ENCODE results near the gene CELF1. TPM values are rescaled to one million over a fixed set of nuclear protein-coding genes. Genes with fewer than 3 reads are reported as not detected.
"Not testable (repeated sequence)": the region's sequence is repeated elsewhere in the genome, so short reads cannot be mapped to it uniquely, and the experiment has no call there.

The CELF1 gene
- polyA plus RNA-seq, 1 donor, result 79.2 TPM

GRCh38 chr11:47562393-47562792 is 9.5 kb upstream of the CELF1 start:
- no CpG with 5 or more reads among the region's 4 CpGs for WGBS (ENCODE audit: insufficient coverage, low lambda C conversion rate)
- not testable (repeated sequence) for H3K9me3 ChIP-seq (ENCODE audit: control insufficient read depth, low read depth, low read length); H3K27ac ChIP-seq (ENCODE audit: low read length); DNase-seq; H3K27me3 ChIP-seq (ENCODE audit: control insufficient read depth, insufficient read depth, low read length); H3K36me3 ChIP-seq (ENCODE audit: control insufficient read depth, insufficient read depth, low read length); H3K4me3 ChIP-seq (ENCODE audit: low read length); H3K4me1 ChIP-seq (ENCODE audit: control insufficient read depth, insufficient read depth, low read length)

- Histone ChIP-seq H3K36me3 (ENCODE audit: control insufficient read depth, insufficient read depth, low read length) (no peaks in the 10 kb centered on the region), H3K9me3 (ENCODE audit: control insufficient read depth, low read depth, low read length) (no peaks in the 10 kb centered on the region), H3K27ac (ENCODE audit: low read length) (no peak overlapping the region), H3K27me3 (ENCODE audit: control insufficient read depth, insufficient read depth, low read length) (no peaks in the 10 kb centered on the region), H3K4me3 (ENCODE audit: low read length) (no peak overlapping the region), H3K4me1 (ENCODE audit: control insufficient read depth, insufficient read depth, low read length) (peaks cover 5% of the 10 kb centered on the region)
- DNase-seq, result no peak
- WGBS (ENCODE audit: insufficient coverage, low lambda C conversion rate), result 100% methylated on average over 2 of the region's 2 CpGs
Observed at GRCh38 chr11:47560426-47560825, 7.5 kb upstream of the CELF1 start.

- Histone ChIP-seq H3K9me3 (ENCODE audit: control insufficient read depth, low read depth, low read length) (no peaks in the 10 kb centered on the region), H3K4me3 (ENCODE audit: low read length) (no peak overlapping the region), H3K36me3 (ENCODE audit: control insufficient read depth, insufficient read depth, low read length) (no peaks in the 10 kb centered on the region), H3K27me3 (ENCODE audit: control insufficient read depth, insufficient read depth, low read length) (no peaks in the 10 kb centered on the region), H3K4me1 (ENCODE audit: control insufficient read depth, insufficient read depth, low read length) (peaks cover 1% of the 10 kb centered on the region), H3K27ac (ENCODE audit: low read length) (no peak overlapping the region)
- DNase-seq, result no peak
- no CpG with 5 or more reads among the region's 1 CpG for WGBS (ENCODE audit: insufficient coverage, low lambda C conversion rate)
Observed at GRCh38 chr11:47558695-47559094, 5.8 kb upstream of the CELF1 start.

GRCh38 chr11:47557004-47557403 is 4.1 kb upstream of the CELF1 start:
- WGBS (ENCODE audit: insufficient coverage, low lambda C conversion rate), result no CpG with 5 or more reads among the region's 12 CpGs

GRCh38 chr11:47553406-47553743 is 443 bp upstream of the CELF1 start:
- no CpG with 5 or more reads among the region's 9 CpGs for WGBS (ENCODE audit: insufficient coverage, low lambda C conversion rate)
- Histone ChIP-seq H3K4me1 (ENCODE audit: control insufficient read depth, insufficient read depth, low read length) (peaks cover 18% of the 10 kb centered on the region), H3K27me3 (ENCODE audit: control insufficient read depth, insufficient read depth, low read length) (no peaks in the 10 kb centered on the region), H3K36me3 (ENCODE audit: control insufficient read depth, insufficient read depth, low read length) (peaks cover 2% of the 10 kb centered on the region), H3K9me3 (ENCODE audit: control insufficient read depth, low read depth, low read length) (no peaks in the 10 kb centered on the region), H3K27ac (ENCODE audit: low read length) (peak overlapping the region; percentile 78), H3K4me3 (ENCODE audit: low read length) (peak overlapping the region; percentile 56)
- DNase-seq, result no peak

More at GRCh38 chr11:47557004-47557403, 4.1 kb upstream of the CELF1 start:
- not testable (repeated sequence) for H3K9me3 ChIP-seq (ENCODE audit: control insufficient read depth, low read depth, low read length); H3K4me1 ChIP-seq (ENCODE audit: control insufficient read depth, insufficient read depth, low read length); DNase-seq; H3K27ac ChIP-seq (ENCODE audit: low read length); H3K36me3 ChIP-seq (ENCODE audit: control insufficient read depth, insufficient read depth, low read length); H3K27me3 ChIP-seq (ENCODE audit: control insufficient read depth, insufficient read depth, low read length); H3K4me3 ChIP-seq (ENCODE audit: low read length)

GRCh38 chr11:47552056-47552565 is 821 bp downstream of the CELF1 start:
- Histone ChIP-seq H3K4me1 (ENCODE audit: control insufficient read depth, insufficient read depth, low read length) (peaks cover 18% of the 10 kb centered on the region), H3K27me3 (ENCODE audit: control insufficient read depth, insufficient read depth, low read length) (no peaks in the 10 kb centered on the region), H3K27ac (ENCODE audit: low read length) (peak overlapping the region; percentile 98), H3K9me3 (ENCODE audit: control insufficient read depth, low read depth, low read length) (no peaks in the 10 kb centered on the region), H3K36me3 (ENCODE audit: control insufficient read depth, insufficient read depth, low read length) (peaks cover 5% of the 10 kb centered on the region), H3K4me3 (ENCODE audit: low read length) (peak overlapping the region; percentile 98)
- DNase-seq, result peak in 1 of 2 donors; percentile 69
- 0% methylated on average over 1 of the region's 22 CpGs for WGBS (ENCODE audit: insufficient coverage, low lambda C conversion rate)

GRCh38 chr11:47551086-47551485 is 1.8 kb downstream of the CELF1 start:
- H3K4me1 ChIP-seq (ENCODE audit: control insufficient read depth, insufficient read depth, low read length), result peaks cover 18% of the 10 kb centered on the region
- DNase-seq, result peak; percentile 32 to 52
- H3K4me3 ChIP-seq (ENCODE audit: low read length), result peak overlapping the region; percentile 98
- H3K27me3 ChIP-seq (ENCODE audit: control insufficient read depth, insufficient read depth, low read length), result no peaks in the 10 kb centered on the region
- H3K36me3 ChIP-seq (ENCODE audit: control insufficient read depth, insufficient read depth, low read length), result peaks cover 5% of the 10 kb centered on the region
- H3K9me3 ChIP-seq (ENCODE audit: control insufficient read depth, low read depth, low read length), result no peaks in the 10 kb centered on the region
- H3K27ac ChIP-seq (ENCODE audit: low read length), result peak overlapping the region; percentile 98

- Histone ChIP-seq H3K36me3 (ENCODE audit: control insufficient read depth, insufficient read depth, low read length) (peaks cover 5% of the 10 kb centered on the region), H3K27ac (ENCODE audit: low read length) (peak overlapping the region; percentile 98), H3K4me1 (ENCODE audit: control insufficient read depth, insufficient read depth, low read length) (peaks cover 18% of the 10 kb centered on the region), H3K27me3 (ENCODE audit: control insufficient read depth, insufficient read depth, low read length) (no peaks in the 10 kb centered on the region), H3K9me3 (ENCODE audit: control insufficient read depth, low read depth, low read length) (no peaks in the 10 kb centered on the region), H3K4me3 (ENCODE audit: low read length) (no peak overlapping the region)
- DNase-seq, result no peak
- WGBS (ENCODE audit: insufficient coverage, low lambda C conversion rate), result 100% methylated on average over 3 of the region's 10 CpGs
Observed at GRCh38 chr11:47550288-47551047, 2.5 kb downstream of the CELF1 start.

- H3K27ac ChIP-seq (ENCODE audit: low read length); H3K4me3 ChIP-seq (ENCODE audit: low read length); DNase-seq; H3K36me3 ChIP-seq (ENCODE audit: control insufficient read depth, insufficient read depth, low read length); H3K4me1 ChIP-seq (ENCODE audit: control insufficient read depth, insufficient read depth, low read length); H3K27me3 ChIP-seq (ENCODE audit: control insufficient read depth, insufficient read depth, low read length); H3K9me3 ChIP-seq (ENCODE audit: control insufficient read depth, low read depth, low read length): not testable (repeated sequence)
- WGBS (ENCODE audit: insufficient coverage, low lambda C conversion rate), result 100% methylated on average over 1 of the region's 7 CpGs
Observed at GRCh38 chr11:47546274-47546673, 6.7 kb downstream of the CELF1 start.

GRCh38 chr11:47545298-47545697 is 7.6 kb downstream of the CELF1 start:
- no peak overlapping the region for H3K4me3 ChIP-seq (ENCODE audit: low read length)
- peaks cover 4% of the 10 kb centered on the region for H3K36me3 ChIP-seq (ENCODE audit: control insufficient read depth, insufficient read depth, low read length)
- no peaks in the 10 kb centered on the region for H3K27me3 ChIP-seq (ENCODE audit: control insufficient read depth, insufficient read depth, low read length)
- no peak for DNase-seq
- peaks cover 2% of the 10 kb centered on the region for H3K4me1 ChIP-seq (ENCODE audit: control insufficient read depth, insufficient read depth, low read length)
- H3K9me3 ChIP-seq (ENCODE audit: control insufficient read depth, low read depth, low read length), result no peaks in the 10 kb centered on the region
- WGBS (ENCODE audit: insufficient coverage, low lambda C conversion rate), result no CpG with 5 or more reads among the region's 6 CpGs
- H3K27ac ChIP-seq (ENCODE audit: low read length), result no peak overlapping the region

- H3K27me3 ChIP-seq (ENCODE audit: control insufficient read depth, insufficient read depth, low read length), result no peaks in the 10 kb centered on the region
- no peak overlapping the region for H3K4me3 ChIP-seq (ENCODE audit: low read length)
- WGBS (ENCODE audit: insufficient coverage, low lambda C conversion rate), result 89% methylated on average over 1 of the region's 2 CpGs
- no peaks in the 10 kb centered on the region for H3K4me1 ChIP-seq (ENCODE audit: control insufficient read depth, insufficient read depth, low read length)
- no peaks in the 10 kb centered on the region for H3K36me3 ChIP-seq (ENCODE audit: control insufficient read depth, insufficient read depth, low read length)
- H3K27ac ChIP-seq (ENCODE audit: low read length), result no peak overlapping the region
- DNase-seq, result no peak
- H3K9me3 ChIP-seq (ENCODE audit: control insufficient read depth, low read depth, low read length), result no peaks in the 10 kb centered on the region
Observed at GRCh38 chr11:47541070-47541469, 11.9 kb downstream of the CELF1 start.

All from large intestine (tissue), 3 donors.